Esophagus muscularis mucosa (tissue), 4 donors: ENCODE results near the gene GOT1. TPM values are rescaled to one million over a fixed set of nuclear protein-coding genes. Genes with fewer than 3 reads are reported as not detected.

Source experiments
- DNase-seq: peaks from one replicate; pipeline ENCODE4 v3.0.0-alpha.2; 2017; ENCODE audit errors: extremely low spot score
- H3K27ac ChIP-seq, 4 donors: fragments of 200-600 bp; sonication (generic); replicated peaks in 1 of 4; 1 replicate in 3 of 4; 2 replicates in 1 of 4; pipeline ENCODE4 v1.5.1; 2016 to 2019; ENCODE audit warnings: mild to moderate bottlenecking in 1 of 4
- H3K27me3 ChIP-seq, 4 donors: fragments of 200-600 bp; sonication (generic); one replicate each; pipeline versions ENCODE4 v1.5.1 to v1.6.0; 2016 to 2019
- H3K36me3 ChIP-seq, 4 donors: fragments of 200-600 bp; sonication (generic); one replicate each; pipeline ENCODE4 v1.5.1; 2016 to 2019
- H3K4me1 ChIP-seq, 4 donors: fragments of 200-600 bp; sonication (generic); one replicate each; pipeline ENCODE4 v1.5.1; 2016 to 2019
- H3K4me3 ChIP-seq, 4 donors: fragments of 200-600 bp; sonication (generic); 1 replicate in 2 of 4; 2 replicates in 2 of 4; pipeline ENCODE4 v1.5.1; 2016 to 2019; ENCODE audit warnings: mild to moderate bottlenecking in 4 of 4, moderate library complexity in 1 of 4
- H3K9me3 ChIP-seq, 4 donors: fragments of 200-600 bp; sonication (generic); 1 replicate in 3 of 4; 2 replicates in 1 of 4; pipeline ENCODE4 v1.5.1; 2016 to 2019
- CTCF ChIP-seq, 3 experiments: fragments of 200-600 bp in 2 of 3; fragments of 450-650 bp in 1 of 3; sonication (generic) in 2 of 3; IDR thresholded peaks; one replicate each; pipeline ENCODE4 v1.5.1; 2017 to 2019; ENCODE audit warnings: antibody characterized with exemption in 3 of 3, mild to moderate bottlenecking in 2 of 3, moderate library complexity in 1 of 3
- EP300 ChIP-seq: sonication (generic); formaldehyde crosslinking; IDR thresholded peaks from one replicate; pipeline ENCODE4 v1.6.1; 2017; ENCODE audit warnings: antibody characterized with exemption
- POLR2A ChIP-seq: fragments of 450-650 bp; IDR thresholded peaks from one replicate; pipeline ENCODE4 v1.6.1; 2017; ENCODE audit warnings: antibody characterized with exemption, moderate library complexity, mild to moderate bottlenecking, low read depth
- POLR2AphosphoS5 ChIP-seq, 2 donors: sonication (generic); formaldehyde crosslinking; IDR thresholded peaks; one replicate each; pipeline ENCODE4 v1.6.1; 2017; ENCODE audit warnings: antibody characterized with exemption in 2 of 2
- WGBS: methylation state at CpG from one replicate; pipeline ENCODE4 v1.1.5; 2018; 5-methylcytosine and 5-hydroxymethylcytosine counted together
- intact Hi-C: fragments of 100-400 bp; cut with DNase I; formaldehyde crosslinking; loops from one replicate; pipeline ENCODE4 v1.15.1; 2023
- total RNA-seq, 4 donors: library from RNA; depleted of rRNA; stranded (reverse); fragments of >200 nt; gene quantifications; one replicate each; pipeline versions ENCODE4 v1.1.0 to v1.2.1, GENCODE V29; 2016

GOT1 gene
- total RNA-seq, 4 donors from 2014 or later = 31.0 to 37.4 (median 36.0) TPM

GRCh38 chr10:99427566-99428190, 2.7 kb downstream of the GOT1 start:
- Histone ChIP-seq H3K9me3 (no peaks in the 10 kb centered on the region), H3K27me3 (no peaks in the 10 kb centered on the region), H3K4me3 (no peak overlapping the region), H3K36me3 (peaks cover 0 to 20% (median 14%) of the 10 kb centered on the region in 4 donors), H3K27ac (no peak overlapping the region), H3K4me1 (peaks cover 17 to 39% (median 32%) of the 10 kb centered on the region in 4 donors)
- intact Hi-C loops = no loop called here
- TF ChIP-seq EP300 (no peak), POLR2AphosphoS5 (IDR thresholded peaks at IDR 0.05) (no peak), POLR2A (no peak), CTCF (IDR thresholded peaks at IDR 0.05) (no peak)
- 70% methylated on average over 3 of the region's 4 CpGs for WGBS
- DNase-seq = no peak

DNA sequence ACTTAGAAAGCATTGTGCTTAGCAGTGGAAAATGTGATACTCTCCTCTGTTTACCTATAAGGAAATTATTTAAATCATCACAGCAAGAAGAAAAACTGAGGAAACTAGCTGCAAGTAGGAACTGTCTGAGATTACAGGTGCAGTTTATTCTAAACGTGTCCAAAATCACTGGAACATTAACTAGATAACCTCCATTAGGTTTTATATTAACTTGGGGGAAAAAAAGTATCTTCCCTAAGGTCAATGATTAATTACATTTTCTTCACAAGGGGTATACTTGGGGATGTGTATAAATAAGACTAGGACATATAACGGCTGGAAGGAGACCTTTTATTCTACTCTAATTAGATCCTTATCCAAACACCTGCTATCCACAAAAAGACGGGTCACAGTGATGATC, 3.7 kb downstream of the GOT1 start:
- intact Hi-C loops = no loop called here
- no peak overlapping the region for H3K27ac ChIP-seq
- no peak overlapping the region for H3K4me3 ChIP-seq
- WGBS = 59% methylated on average over 3 of the region's 3 CpGs
- no peaks in the 10 kb centered on the region for H3K9me3 ChIP-seq
- H3K4me1 ChIP-seq = peaks cover 12 to 29% (median 22%) of the 10 kb centered on the region in 4 donors
- TF ChIP-seq POLR2A (no peak), POLR2AphosphoS5 (IDR thresholded peaks at IDR 0.05) (no peak), CTCF (IDR thresholded peaks at IDR 0.05) (no peak), EP300 (no peak)
- H3K27me3 ChIP-seq = no peaks in the 10 kb centered on the region
- H3K36me3 ChIP-seq = peaks cover 0 to 20% (median 14%) of the 10 kb centered on the region in 4 donors
- no peak for DNase-seq

DNA sequence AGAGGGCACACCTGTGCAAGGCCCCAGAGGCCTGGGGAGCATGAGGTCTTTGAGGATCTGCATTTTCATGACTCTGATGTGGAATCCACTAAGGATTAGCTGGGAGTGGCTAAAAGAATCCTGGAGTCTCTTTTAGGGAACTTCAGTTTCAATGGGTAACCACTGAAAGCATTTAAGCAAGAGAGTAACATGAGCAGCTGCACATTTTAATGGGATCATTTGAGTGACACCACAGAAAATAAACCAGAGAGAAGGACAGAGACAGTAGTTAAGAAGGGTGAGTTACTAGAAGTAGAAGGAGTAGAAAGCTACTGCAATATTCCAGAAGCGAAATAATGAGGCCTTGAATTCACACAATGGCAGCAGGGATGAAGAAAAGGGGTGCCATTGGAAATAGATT, 5.2 kb downstream of the GOT1 start:
- no peaks in the 10 kb centered on the region for H3K9me3 ChIP-seq
- no peak overlapping the region for H3K4me3 ChIP-seq
- intact Hi-C loops = no loop called here
- no peak overlapping the region for H3K27ac ChIP-seq
- 97% methylated on average over 1 of the region's 1 CpG for WGBS
- TF ChIP-seq POLR2A (no peak), CTCF (IDR thresholded peaks at IDR 0.05) (no peak)
- peaks cover 9 to 24% (median 19%) of the 10 kb centered on the region in 4 donors for H3K4me1 ChIP-seq
- H3K36me3 ChIP-seq = peaks cover 0 to 28% (median 19%) of the 10 kb centered on the region in 4 donors
- no peaks in the 10 kb centered on the region for H3K27me3 ChIP-seq
- DNase-seq = no peak

DNA sequence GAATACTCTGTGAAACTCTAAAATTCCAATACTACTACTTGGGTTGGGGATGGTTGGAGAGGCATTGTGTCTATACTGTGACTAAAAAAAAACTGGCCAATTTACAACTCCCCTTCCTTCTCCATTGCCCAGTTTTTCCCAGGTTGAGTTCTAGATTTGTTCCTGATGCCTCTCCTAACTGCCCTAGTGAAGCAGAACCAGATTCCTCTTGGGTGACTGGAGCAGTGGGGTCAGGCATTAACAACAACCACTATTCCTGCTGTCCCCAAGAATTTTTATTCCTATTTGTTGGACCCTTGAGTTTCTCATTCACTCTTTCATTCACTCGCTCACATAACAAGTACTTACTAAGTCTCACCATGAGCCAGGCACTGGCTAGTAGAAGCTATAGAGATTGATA, 5.8 kb downstream of the GOT1 start:
- H3K36me3 ChIP-seq = peaks cover 5 to 33% (median 25%) of the 10 kb centered on the region in 4 donors
- TF ChIP-seq CTCF (IDR thresholded peaks at IDR 0.05) (no peak), POLR2A (no peak), EP300 (no peak), POLR2AphosphoS5 (IDR thresholded peaks at IDR 0.05) (no peak)

More for the DNA sequence above, 5.8 kb downstream of the GOT1 start:
- intact Hi-C loops = no loop called here
- WGBS = 100% methylated on average over 1 of the region's 1 CpG
- Histone ChIP-seq H3K9me3 (no peaks in the 10 kb centered on the region), H3K4me3 (no peak overlapping the region), H3K27ac (no peak overlapping the region), H3K27me3 (no peaks in the 10 kb centered on the region), H3K4me1 (peaks cover 6 to 19% (median 13%) of the 10 kb centered on the region in 4 donors)
- no peak for DNase-seq
